ENCODE measurements around the gene LENG8. TPM values are rescaled to one million over a fixed set of nuclear protein-coding genes. Genes with fewer than 3 reads are reported as not detected.

LENG8 gene
- total and polyA plus RNA-seq, 2 experiments from 2014 or later, result 42.1 to 74.3 TPM

GRCh38 chr19:54460230-54461005, 11.4 kb downstream of the LENG8 start (continued):
- TF ChIP-seq ZNF462 (CRISPR knock-in tag; IDR thresholded peaks at IDR 0.05) (no peak), ETS1 (IDR thresholded peaks at IDR 0.05) (no peak), POLR2AphosphoS5 (IDR thresholded peaks at IDR 0.05; ENCODE audit: low read depth) (no peak), CREB1 (CRISPR knock-in tag; IDR thresholded peaks at IDR 0.05; ENCODE audit: low read depth) (no peak), REST (IDR thresholded peaks at IDR 0.05; ENCODE audit: unreplicated experiment) (no peak), EZH2 (IDR thresholded peaks at IDR 0.05; ENCODE audit: low read depth, unreplicated experiment) (no peak), NANOG (IDR thresholded peaks at IDR 0.05; ENCODE audit: borderline replicate concordance) (no peak)

Measured in GM23338 (cell line).